K562 (cell line): ENCODE measurements around the gene NAGLU. TPM values are rescaled to one million over a fixed set of nuclear protein-coding genes. Genes with fewer than 3 reads are reported as not detected.
A peak's percentile ranks its signal among the peaks of the same experiment; 100 is the strongest.

Experiments used
- ATAC-seq: fragments of 200-7000 bp; cut with Tn5 transposase; 3 replicates; pipeline ENCODE4 v1.9.1; 2020; ENCODE audit warnings: moderate library complexity
- BruUV-seq: library from RNA; stranded (reverse); fragments of 400-500 nt; replicated peaks from 2 replicates; lab custom pipeline; 2021; lab: Mats Ljungman, UMichigan
- CTCF ChIA-PET: fragments of 300-600 bp; formaldehyde crosslinking; extraction: SDS; loops from one replicate; lab custom pipeline; 2021; ENCODE audit warnings: low intra/inter-chr PET ratio; lab: Yijun Ruan, JAX
- POLR2A ChIA-PET: fragments of 300-600, 350-650 bp; sonication (Branson Sonifier 250); formaldehyde crosslinking; extraction: SDS; loops from one replicate; lab custom pipeline; 2021; ENCODE audit warnings: antibody characterized with exemption, inconsistent platforms; lab: Yijun Ruan, JAX
- DNase-seq, 4 experiments: peaks; one replicate each; pipeline versions ENCODE4 v3.0.0 to v3.0.0-alpha.2; 2011 to 2018; ENCODE audit warnings: low spot score in 3 of 4, mixed read lengths in 3 of 4; ENCODE audit errors: extremely low read depth in 1 of 4
- FAIRE-seq: peaks from 2 replicates; lab custom pipeline; 2011; peaks lifted over from hg19 to GRCh38; lab: Jason Lieb, UNC
- H2AFZ ChIP-seq: 2 replicates; pipeline ENCODE4 v1.6.0; 2011; ENCODE audit warnings: low read depth, low read length, control low read depth, inconsistent platforms
- H3K27ac ChIP-seq: fragments of 200-600 bp; 3 replicates; pipeline ENCODE4 v1.8.0; 2011; ENCODE audit warnings: low read depth, mild to moderate bottlenecking, control low read depth, inconsistent platforms, low read length, moderate library complexity, mixed read lengths; ENCODE audit errors: extremely low read depth
- H3K27me3 ChIP-seq, 2 experiments: fragments of 300-600 bp in 1 of 2; 2 replicates in 1 of 2; 3 replicates in 1 of 2; pipeline versions ENCODE4 v1.6.0 to v1.8.0; 2011; ENCODE audit warnings: inconsistent platforms in 2 of 2, low read length in 2 of 2, mild to moderate bottlenecking in 1 of 2, mixed read lengths in 1 of 2, moderate library complexity in 1 of 2; ENCODE audit not compliant: control insufficient read depth in 2 of 2, insufficient read depth in 2 of 2
- H3K36me3 ChIP-seq: fragments of 300-600 bp; 3 replicates; pipeline ENCODE4 v1.8.0; 2011; ENCODE audit warnings: mild to moderate bottlenecking, low read length, inconsistent platforms; ENCODE audit not compliant: control insufficient read depth, insufficient read depth
- H3K4me1 ChIP-seq, 2 experiments: fragments of 200-600 bp in 1 of 2; replicated peaks in 1 of 2; 2 replicates in 1 of 2; 3 replicates in 1 of 2; pipeline versions ENCODE4 v1.5.1 to v1.8.0; 2011; ENCODE audit warnings: inconsistent platforms in 2 of 2, low read length in 2 of 2, mild to moderate bottlenecking in 1 of 2, mixed read lengths in 1 of 2, moderate library complexity in 1 of 2; ENCODE audit not compliant: control insufficient read depth in 2 of 2, insufficient read depth in 2 of 2
- H3K4me2 ChIP-seq: 2 replicates; pipeline ENCODE4 v1.6.1; 2011; ENCODE audit warnings: low read length, control low read depth, inconsistent platforms, mixed read lengths; ENCODE audit not compliant: insufficient read depth
- H3K4me3 ChIP-seq: fragments of 200-600 bp; sonication (generic), shearing (Covaris generic); 2 replicates; pipeline ENCODE4 v1.5.1; 2016; ENCODE audit warnings: control low read depth, inconsistent platforms
- H3K79me2 ChIP-seq: fragments of 200-600 bp; 3 replicates; pipeline ENCODE4 v1.8.0; 2011; ENCODE audit warnings: low read length, inconsistent platforms; ENCODE audit not compliant: control insufficient read depth, insufficient read depth
- H3K9ac ChIP-seq, 2 experiments: 2 replicates each; pipeline versions ENCODE4 v1.6.0 to v1.6.1; 2011; ENCODE audit warnings: low read depth in 2 of 2, low read length in 2 of 2, control low read depth in 1 of 2, inconsistent platforms in 1 of 2, mild to moderate bottlenecking in 1 of 2, mixed read lengths in 1 of 2; ENCODE audit not compliant: insufficient read depth in 1 of 2
- H3K9me1 ChIP-seq: one replicate; pipeline ENCODE4 v1.6.0; 2011; ENCODE audit warnings: inconsistent platforms, mild to moderate bottlenecking, low read length, moderate library complexity; ENCODE audit not compliant: control insufficient read depth, insufficient read depth
- H3K9me3 ChIP-seq: replicated peaks from 2 replicates; pipeline ENCODE4 v1.5.1; 2011; ENCODE audit warnings: low read depth, low read length, inconsistent platforms; ENCODE audit not compliant: control insufficient read depth, insufficient read depth
- H4K20me1 ChIP-seq: replicated peaks from 2 replicates; pipeline ENCODE4 v1.6.1; 2011; ENCODE audit warnings: low read length, inconsistent platforms, mixed read lengths; ENCODE audit not compliant: control insufficient read depth, insufficient read depth
- E2F5 ChIP-seq: sonication (generic); formaldehyde crosslinking; IDR thresholded peaks from 2 replicates; pipeline ENCODE4 v1.8.0; 2022; ENCODE audit warnings: mild to moderate bottlenecking, missing genetic modification reagents
- JUN ChIP-seq, 2 experiments: sonication (generic) in 1 of 2; formaldehyde crosslinking in 1 of 2; IDR thresholded peaks; 2 replicates each; pipeline versions ENCODE4 v1.6.1 to v1.8.0; 2012 to 2022; ENCODE audit warnings: borderline replicate concordance in 2 of 2, mild to moderate bottlenecking in 2 of 2, improper control_type of control experiment in 1 of 2, low read depth in 1 of 2, low read length in 1 of 2, missing genetic modification reagents in 1 of 2
- NFATC3 ChIP-seq: fragments of 450-650 bp; IDR thresholded peaks from 2 replicates; pipeline ENCODE4 v1.6.1; 2017; ENCODE audit warnings: mild to moderate bottlenecking
- NR2C2 ChIP-seq, 2 experiments: fragments of 200-800 bp in 1 of 2; sonication (Bioruptor generic) in 1 of 2; sonication (generic) in 1 of 2; formaldehyde crosslinking in 1 of 2; IDR thresholded peaks; 2 replicates each; pipeline versions ENCODE4 v1.6.1 to v1.8.0; 2016 to 2022; ENCODE audit warnings: mild to moderate bottlenecking in 1 of 2, missing compliant biosample characterization in 1 of 2, missing genetic modification characterization in 1 of 2, missing genetic modification reagents in 1 of 2
- PATZ1 ChIP-seq: fragments of 250-450 bp; sonication (Bioruptor Pico); IDR thresholded peaks from 2 replicates; pipeline ENCODE4 v1.5.0; 2020; ENCODE audit warnings: mild to moderate bottlenecking, borderline replicate concordance
- ZNF121 ChIP-seq: sonication (generic); formaldehyde crosslinking; conservative IDR thresholded peaks from 2 replicates; pipeline ENCODE4 v1.8.0; 2022; ENCODE audit warnings: missing genetic modification reagents
- ZNF407 ChIP-seq: fragments of 450-650 bp; IDR thresholded peaks from 2 replicates; pipeline ENCODE4 v1.6.1; 2016; ENCODE audit warnings: low read depth
- ZNF561 ChIP-seq: fragments of 450-650 bp; formaldehyde crosslinking; conservative IDR thresholded peaks from 2 replicates; pipeline ENCODE4 v1.4.0; 2020; ENCODE audit warnings: mild to moderate bottlenecking, moderate library complexity
- WGBS: fragments of 100-300 bp; shearing (Covaris generic); methylation state at CpG from one replicate; pipeline ENCODE4 v1.1.6; 2016; ENCODE audit warnings: low coverage, mixed read lengths; ENCODE audit not compliant: insufficient coverage; ENCODE audit errors: missing lambda C conversion rate; 5-methylcytosine and 5-hydroxymethylcytosine counted together
- in situ Hi-C: fragments of 300-500 bp; cut with MboI; formaldehyde crosslinking; loops from 4 replicates; pipeline ENCODE4 v1.15.0; 2018; ENCODE audit warnings: inconsistent platforms, mixed read lengths
- intact Hi-C: fragments of 100-400 bp; cut with micrococcal nuclease; formaldehyde crosslinking; loops from 2 replicates; pipeline ENCODE4 v1.14.2; 2022
- polyA plus RNA-seq, 8 experiments: library from polyadenylated mRNA; depleted of rRNA in 4 of 8; stranded (reverse) in 5 of 8; unstranded in 3 of 8; fragments of >200 nt; fragmentation: Nextera tagmentation in 2 of 8; fragmentation: Illumina TruSeq in 1 of 8; extraction: Ambion mirVana in 2 of 8; extraction: Trizol in 1 of 8; gene quantifications; 2 replicates each; pipeline versions ENCODE4 v1.2.1 to v1.2.3, GENCODE V29; 2011 to 2014; ENCODE audit warnings: inconsistent platforms in 1 of 8, missing spikeins in 1 of 8
- total RNA-seq, 7 experiments: library from RNA; depleted of rRNA in 6 of 7; stranded (reverse); fragments of >200 nt in 6 of 7; fragmentation: Illumina TruSeq in 2 of 7; extraction: Trizol in 2 of 7; gene quantifications; 2 replicates each; pipeline versions ENCODE4 v1.2.1 to v1.2.3, GENCODE V29; 2011 to 2021; ENCODE audit warnings: low replicate concordance in 1 of 7

The NAGLU gene
- total and polyA plus RNA-seq, 9 of the 15 experiments (the other 6 are each of a cell fraction or from before 2014, with no cell fraction given) = 0.04 to 21.5 (median 8.5) TPM

- Histone ChIP-seq H3K4me1 (peaks cover 13 to 35% of the 10 kb centered on the region in 2 experiments; a peak in 4 of 5 replicates), H3K27me3 (no peaks in the 10 kb centered on the region), H2AFZ (no peak overlapping the region), H3K9me1 (no peaks in the 10 kb centered on the region), H3K4me3 (no peak overlapping the region), H3K9me3 (no peaks in the 10 kb centered on the region), H3K36me3 (peaks cover 40% of the 10 kb centered on the region; the same call in 2 of the 3 replicates), H3K4me2 (peak overlapping the region; percentile 8; the same call in 1 of the 2 replicates), H3K27ac (peak overlapping the region; percentile 48; the same call in 2 of the 3 replicates), H4K20me1 (no peaks in the 10 kb centered on the region; the same call in 1 of the 2 replicates), H3K9ac (peak overlapping the region in 1 of 2 experiments; percentile 15; a peak in 2 of 4 replicates), H3K79me2 (peaks cover 12% of the 10 kb centered on the region)
- intact Hi-C loops = no loop called here
- in situ Hi-C loops = no loop called here
- ChIA-PET POLR2A (interaction anchor here (0.6 to 1.5 kb wide), 4 partner anchors 22 to 1032 kb away, joined by 3 to 4 read pairs (median 3); no protein-coding TSS in a partner anchor), CTCF (no interaction called here)
- no peak for ATAC-seq
- FAIRE-seq = no peak
- peak in 2 of 4 experiments; percentile 9 to 45 for DNase-seq
- no TSS peak for BruUV-seq
- WGBS = 52% methylated on average over 17 of the region's 17 CpGs
- 0 out of 2 replicates have a peak, but pooled peaks have one; percentile 46 for TF ChIP-seq JUN (IDR thresholded peaks at IDR 0.05; ENCODE audit: borderline replicate concordance, low read depth, low read length)
- TF ChIP-seq JUN (CRISPR knock-in tag; IDR thresholded peaks at IDR 0.05; ENCODE audit: borderline replicate concordance) = no peak
- no peak for TF ChIP-seq ZNF561 (CRISPR knock-in tag)
- no peak for TF ChIP-seq ZNF121 (CRISPR knock-in tag)
- TF ChIP-seq NFATC3 = no peak
- TF ChIP-seq PATZ1 (CRISPR knock-in tag) = no peak
- TF ChIP-seq ZNF407 = no peak
- TF ChIP-seq NR2C2 (CRISPR knock-in tag; IDR thresholded peaks at IDR 0.05) = no peak
- peak; percentile 64 for TF ChIP-seq NR2C2 (tag; IDR thresholded peaks at IDR 0.05)
- TF ChIP-seq E2F5 (CRISPR knock-in tag) = no peak
Measured at GRCh38 chr17:42541041-42541833, 5.2 kb downstream of the NAGLU start.
